CD4-positive, alpha-beta T cell (primary cell): ENCODE data around the gene NPAS3. TPM values are rescaled to one million over a fixed set of nuclear protein-coding genes. Genes with fewer than 3 reads are reported as not detected.

Experiments
- ATAC-seq: fragments of 200-7000 bp; cut with Tn5 transposase; one replicate; pipeline ENCODE4 v1.10.0; 2022; ENCODE audit warnings: mild to moderate bottlenecking; ENCODE audit not compliant: poor library complexity
- CTCF ChIA-PET: fragments of 350-600 bp; sonication (Branson Sonifier 250); formaldehyde crosslinking; loops from one replicate; lab custom pipeline; 2021; ENCODE audit warnings: antibody characterized with exemption, inconsistent platforms; lab: Charles Lee
- POLR2A ChIA-PET: fragments of 350-600 bp; sonication (Branson Sonifier 250); formaldehyde crosslinking; loops from one replicate; lab custom pipeline; 2021; ENCODE audit warnings: antibody characterized with exemption, inconsistent platforms; lab: Charles Lee
- DNase-seq, 14 experiments: peaks; one replicate each; pipeline ENCODE4 v3.0.0-alpha.2; 2013 to 2020; ENCODE audit warnings: mixed read lengths in 2 of 14
- H3K27ac ChIP-seq, 2 donors: one replicate each; pipeline versions ENCODE4 v1.5.1 to v1.7.0; 2013; ENCODE audit warnings: low read length in 2 of 2, low read depth in 1 of 2, mild to moderate bottlenecking in 1 of 2
- H3K27me3 ChIP-seq, 2 experiments: 1 replicate in 1 of 2; 2 replicates in 1 of 2; pipeline versions ENCODE4 v1.6.1 to v1.7.0; 2013; ENCODE audit warnings: low read length in 2 of 2, control low read depth in 1 of 2, mild to moderate bottlenecking in 1 of 2, moderate library complexity in 1 of 2; ENCODE audit not compliant: insufficient read depth in 2 of 2, control insufficient read depth in 1 of 2
- H3K36me3 ChIP-seq: one replicate; pipeline ENCODE4 v1.6.1; 2013; ENCODE audit warnings: low read length, control low read depth; ENCODE audit not compliant: insufficient read depth
- H3K4me1 ChIP-seq: one replicate; pipeline ENCODE4 v1.6.1; 2013; ENCODE audit warnings: low read length, control low read depth; ENCODE audit not compliant: insufficient read depth
- H3K4me3 ChIP-seq: one replicate; pipeline ENCODE4 v1.5.1; 2013; ENCODE audit warnings: mild to moderate bottlenecking, low read length, moderate library complexity
- H3K9me3 ChIP-seq, 2 experiments: 1 replicate in 1 of 2; 2 replicates in 1 of 2; pipeline versions ENCODE4 v1.6.1 to v1.7.0; 2013; ENCODE audit warnings: low read length in 2 of 2, mild to moderate bottlenecking in 2 of 2, control low read depth in 1 of 2, moderate library complexity in 1 of 2; ENCODE audit not compliant: control insufficient read depth in 1 of 2, insufficient read depth in 1 of 2
- H3K27ac Mint-ChIP-seq: one replicate; pipeline ENCODE4 v1.8.0; 2020; ENCODE audit warnings: mixed read lengths
- H3K27me3 Mint-ChIP-seq: one replicate; pipeline ENCODE4 v1.8.0; 2021; ENCODE audit warnings: mixed read lengths
- H3K36me3 Mint-ChIP-seq: one replicate; pipeline ENCODE4 v1.8.0; 2021; ENCODE audit warnings: low read depth, mixed read lengths
- H3K4me1 Mint-ChIP-seq: one replicate; pipeline ENCODE4 v1.8.0; 2021; ENCODE audit warnings: low read depth, mixed read lengths
- H3K4me3 Mint-ChIP-seq: one replicate; pipeline ENCODE4 v1.8.0; 2020; ENCODE audit warnings: mild to moderate bottlenecking, mixed read lengths
- H3K9me3 Mint-ChIP-seq: one replicate; pipeline ENCODE4 v1.8.0; 2020; ENCODE audit warnings: mixed read lengths
- CTCF ChIP-seq: fragments of 200-600 bp; IDR thresholded peaks from one replicate; pipeline ENCODE4 v1.8.0; 2022; ENCODE audit warnings: antibody characterized with exemption, mild to moderate bottlenecking
- intact Hi-C, 2 experiments: fragments of 100-400 bp; cut with DNase I in 1 of 2; cut with micrococcal nuclease in 1 of 2; formaldehyde crosslinking; loops; one replicate each; pipeline versions ENCODE4 v1.15.1 to v1.9.0; 2023 to 2025; cut with DNase I, micrococcal nuclease
- total RNA-seq, 174 experiments: library from RNA in 2 of 174; stranded (reverse) in 2 of 174; gene quantifications; one replicate each; pipeline ENCODE4 v1.2.3 and lab custom pipeline; 2021 to 2026

The NPAS3 gene
- total RNA-seq, 2 experiments from 2014 or later = not detected

DNA sequence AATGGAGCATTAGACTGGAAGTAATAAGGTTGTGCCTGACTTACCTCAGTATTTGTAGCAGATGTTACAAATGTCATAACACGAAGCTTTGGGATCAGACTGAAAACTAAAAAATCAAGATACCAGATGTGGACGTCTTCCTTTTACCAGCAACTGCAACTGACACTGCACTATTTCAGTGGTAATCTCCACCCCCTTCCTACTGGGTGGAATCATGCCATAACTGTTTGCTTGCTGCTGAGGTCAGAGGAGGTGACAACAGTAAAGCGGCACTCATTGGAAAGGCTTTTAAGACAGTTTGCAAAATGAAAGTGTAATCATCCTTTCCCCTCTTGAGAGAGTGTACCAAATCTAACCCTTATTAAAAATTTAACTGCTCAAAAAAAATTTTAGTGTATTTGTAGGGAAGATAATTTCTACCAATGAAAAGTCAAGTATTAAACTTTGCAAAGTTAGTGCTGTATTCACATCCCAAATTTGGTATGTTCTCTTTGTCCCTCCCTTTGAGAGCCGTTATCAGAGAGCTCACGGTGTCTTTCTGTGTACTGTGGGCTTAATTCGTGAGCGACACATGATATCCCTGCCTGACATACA, 420.7 kb downstream of the NPAS3 start:
- Mint-ChIP-seq H3K9me3 (no peaks in the 10 kb centered on the region), H3K4me3 (no peak overlapping the region), H3K36me3 (no peaks in the 10 kb centered on the region), H3K27me3 (no peaks in the 10 kb centered on the region), H3K4me1 (no peaks in the 10 kb centered on the region), H3K27ac (no peak overlapping the region)
- H3K4me1 ChIP-seq = no peaks in the 10 kb centered on the region
- no peaks in the 10 kb centered on the region for H3K36me3 ChIP-seq
- intact Hi-C loops = no loop called here
- peaks cover 0 to 7% of the 10 kb centered on the region in 2 experiments for H3K9me3 ChIP-seq
- POLR2A ChIA-PET = no interaction called here
- DNase-seq (no peak), ATAC-seq (no peak)
- no peak overlapping the region for H3K4me3 ChIP-seq
- CTCF ChIA-PET = no interaction called here
- TF ChIP-seq CTCF = no peak
- H3K27ac ChIP-seq = no peak overlapping the region
- no peaks in the 10 kb centered on the region for H3K27me3 ChIP-seq

GRCh38 chr14:33362934-33363333, 424.3 kb downstream of the NPAS3 start:
- Mint-ChIP-seq H3K27ac (no peak overlapping the region), H3K4me1 (no peaks in the 10 kb centered on the region), H3K27me3 (no peaks in the 10 kb centered on the region), H3K36me3 (no peaks in the 10 kb centered on the region), H3K4me3 (no peak overlapping the region), H3K9me3 (no peaks in the 10 kb centered on the region)
- TF ChIP-seq CTCF = no peak
- Histone ChIP-seq H3K27ac (no peak overlapping the region), H3K9me3 (peaks cover 0 to 6% of the 10 kb centered on the region in 2 experiments), H3K27me3 (no peaks in the 10 kb centered on the region), H3K4me1 (no peaks in the 10 kb centered on the region), H3K4me3 (no peak overlapping the region), H3K36me3 (no peaks in the 10 kb centered on the region)
- intact Hi-C loops = no loop called here
- CTCF ChIA-PET = no interaction called here
- POLR2A ChIA-PET = no interaction called here
- DNase-seq (no peak), ATAC-seq (no peak)

GRCh38 chr14:33363682-33364081, 425.0 kb downstream of the NPAS3 start:
- Histone ChIP-seq H3K9me3 (peaks cover 0 to 3% of the 10 kb centered on the region in 2 experiments), H3K36me3 (no peaks in the 10 kb centered on the region), H3K4me3 (no peak overlapping the region), H3K27ac (no peak overlapping the region), H3K27me3 (no peaks in the 10 kb centered on the region), H3K4me1 (no peaks in the 10 kb centered on the region)
- TF ChIP-seq CTCF = no peak
- Mint-ChIP-seq H3K4me1 (no peaks in the 10 kb centered on the region), H3K4me3 (no peak overlapping the region), H3K9me3 (no peaks in the 10 kb centered on the region), H3K27me3 (no peaks in the 10 kb centered on the region), H3K36me3 (no peaks in the 10 kb centered on the region), H3K27ac (no peak overlapping the region)
- POLR2A ChIA-PET = no interaction called here
- CTCF ChIA-PET = no interaction called here
- no peak for DNase-seq
- intact Hi-C loops = no loop called here
- ATAC-seq = no peak
